Stomach (tissue), 4 donors: ENCODE measurements around the gene ILK.

Experiments used
- CTCF ChIP-seq, 7 experiments: fragments of 450-650 bp in 4 of 7; fragments of 200-600 bp in 3 of 7; sonication (generic) in 3 of 7; IDR thresholded peaks; one replicate each; pipeline ENCODE4 v1.5.1; 2016 to 2019; ENCODE audit warnings: antibody characterized with exemption in 7 of 7, control low read depth in 2 of 7, mild to moderate bottlenecking in 1 of 7
- POLR2A ChIP-seq, 4 donors: fragments of 450-650 bp; IDR thresholded peaks; one replicate each; pipeline ENCODE4 v1.6.1; 2016; ENCODE audit warnings: antibody characterized with exemption in 4 of 4, control low read depth in 2 of 4, mild to moderate bottlenecking in 1 of 4, moderate library complexity in 1 of 4
- POLR2AphosphoS5 ChIP-seq, 3 donors: sonication (generic); formaldehyde crosslinking; IDR thresholded peaks; one replicate each; pipeline ENCODE4 v1.6.1; 2016; ENCODE audit warnings: antibody characterized with exemption in 3 of 3

GRCh38 chr11:6608011-6608410, 4.4 kb downstream of the ILK start:
- TF ChIP-seq CTCF (IDR thresholded peaks at IDR 0.05) (no peak), POLR2A (IDR thresholded peaks at IDR 0.05) (no peak), POLR2AphosphoS5 (IDR thresholded peaks at IDR 0.05) (peak in 1 of 3 donors; percentile 19)
